ENCODE measurements around the gene AHDC1. TPM values are rescaled to one million over a fixed set of nuclear protein-coding genes. Genes with fewer than 3 reads are reported as not detected.

The AHDC1 gene
- total and polyA plus RNA-seq, 8 donors: 5.8 to 95.0 (median 19.7) TPM

DNA sequence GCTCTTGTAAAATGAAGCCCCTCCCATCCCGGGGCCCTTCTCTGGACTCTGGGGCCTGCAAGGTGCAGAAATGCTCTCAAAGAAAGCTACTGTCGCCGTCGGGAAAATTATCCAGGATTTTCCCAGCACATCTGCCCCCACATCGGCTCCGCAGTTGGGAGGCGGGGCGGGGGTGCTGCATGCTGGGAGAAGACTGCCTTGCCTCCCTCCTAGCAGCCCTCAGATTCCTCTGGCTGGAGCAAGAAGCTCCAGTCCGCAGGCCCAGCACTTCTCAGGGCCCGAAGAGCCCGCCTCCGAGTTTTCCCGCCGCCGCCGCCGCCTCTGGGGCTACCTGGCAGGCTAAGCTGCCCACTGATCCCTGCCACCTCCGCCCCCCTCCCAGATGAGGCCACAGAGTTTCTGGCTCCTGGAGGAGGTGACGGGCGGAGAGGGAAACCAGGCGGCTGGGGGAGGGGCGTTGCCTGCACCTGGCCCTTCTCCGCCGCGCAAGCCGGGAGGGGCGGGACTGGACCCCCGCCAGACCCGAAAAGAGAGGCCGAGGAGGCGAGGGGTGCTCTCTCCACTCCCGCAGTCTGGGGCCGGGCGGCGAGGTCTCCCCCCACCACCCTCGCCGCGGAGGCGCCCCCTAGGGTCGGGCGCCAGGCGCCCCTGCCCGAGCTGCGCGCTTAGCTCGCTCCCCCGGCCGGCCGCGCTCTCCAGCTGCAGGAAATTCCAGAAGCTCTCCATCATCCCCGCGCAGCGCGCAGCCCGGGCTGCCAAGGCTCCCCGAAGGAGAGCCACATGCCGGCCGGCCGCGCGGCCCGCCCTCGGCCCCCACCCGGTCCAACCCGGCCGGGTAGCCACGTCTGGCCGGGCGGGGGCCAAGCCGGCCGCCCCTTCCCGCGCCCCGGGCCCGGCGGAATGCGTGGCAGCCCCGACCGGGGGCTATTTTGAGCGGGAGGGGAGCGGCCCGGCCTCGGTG lies 28.8 kb downstream of the AHDC1 start:
- Histone ChIP-seq H3K36me3 (no peaks in the 10 kb centered on the region), H3K27me3 (peaks cover 0 to 10% (median 0%) of the 10 kb centered on the region in 3 donors), H3K4me3 (peak overlapping the region; percentile 41 to 54 (median 50)), H3K4me1 (peaks cover 79 to 88% (median 84%) of the 10 kb centered on the region in 4 donors), H3K27ac (peak overlapping the region; percentile 85 to 97 (median 95)), H3K9me3 (no peaks in the 10 kb centered on the region)
- DNase-seq: peak; percentile 84 to 94
- intact Hi-C loops (cut with DNase I; ENCODE audit: low total_unique reads): no loop called here
- TF ChIP-seq, protein P1, sequence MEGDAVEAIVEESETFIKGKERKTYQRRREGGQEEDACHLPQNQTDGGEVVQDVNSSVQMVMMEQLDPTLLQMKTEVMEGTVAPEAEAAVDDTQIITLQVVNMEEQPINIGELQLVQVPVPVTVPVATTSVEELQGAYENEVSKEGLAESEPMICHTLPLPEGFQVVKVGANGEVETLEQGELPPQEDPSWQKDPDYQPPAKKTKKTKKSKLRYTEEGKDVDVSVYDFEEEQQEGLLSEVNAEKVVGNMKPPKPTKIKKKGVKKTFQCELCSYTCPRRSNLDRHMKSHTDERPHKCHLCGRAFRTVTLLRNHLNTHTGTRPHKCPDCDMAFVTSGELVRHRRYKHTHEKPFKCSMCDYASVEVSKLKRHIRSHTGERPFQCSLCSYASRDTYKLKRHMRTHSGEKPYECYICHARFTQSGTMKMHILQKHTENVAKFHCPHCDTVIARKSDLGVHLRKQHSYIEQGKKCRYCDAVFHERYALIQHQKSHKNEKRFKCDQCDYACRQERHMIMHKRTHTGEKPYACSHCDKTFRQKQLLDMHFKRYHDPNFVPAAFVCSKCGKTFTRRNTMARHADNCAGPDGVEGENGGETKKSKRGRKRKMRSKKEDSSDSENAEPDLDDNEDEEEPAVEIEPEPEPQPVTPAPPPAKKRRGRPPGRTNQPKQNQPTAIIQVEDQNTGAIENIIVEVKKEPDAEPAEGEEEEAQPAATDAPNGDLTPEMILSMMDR (IDR thresholded peaks at IDR 0.05): peak in 2 of 7 experiments; percentile 6 to 13
- TF ChIP-seq POLR2AphosphoS5 (IDR thresholded peaks at IDR 0.05): peak in 2 of 3 donors; percentile 36 to 38
- no peak for TF ChIP-seq POLR2A (IDR thresholded peaks at IDR 0.05)
- WGBS, 5 donors: 5 to 26% (median 6%) methylated on average over 18 to 83 of the region's 83 CpGs

DNA sequence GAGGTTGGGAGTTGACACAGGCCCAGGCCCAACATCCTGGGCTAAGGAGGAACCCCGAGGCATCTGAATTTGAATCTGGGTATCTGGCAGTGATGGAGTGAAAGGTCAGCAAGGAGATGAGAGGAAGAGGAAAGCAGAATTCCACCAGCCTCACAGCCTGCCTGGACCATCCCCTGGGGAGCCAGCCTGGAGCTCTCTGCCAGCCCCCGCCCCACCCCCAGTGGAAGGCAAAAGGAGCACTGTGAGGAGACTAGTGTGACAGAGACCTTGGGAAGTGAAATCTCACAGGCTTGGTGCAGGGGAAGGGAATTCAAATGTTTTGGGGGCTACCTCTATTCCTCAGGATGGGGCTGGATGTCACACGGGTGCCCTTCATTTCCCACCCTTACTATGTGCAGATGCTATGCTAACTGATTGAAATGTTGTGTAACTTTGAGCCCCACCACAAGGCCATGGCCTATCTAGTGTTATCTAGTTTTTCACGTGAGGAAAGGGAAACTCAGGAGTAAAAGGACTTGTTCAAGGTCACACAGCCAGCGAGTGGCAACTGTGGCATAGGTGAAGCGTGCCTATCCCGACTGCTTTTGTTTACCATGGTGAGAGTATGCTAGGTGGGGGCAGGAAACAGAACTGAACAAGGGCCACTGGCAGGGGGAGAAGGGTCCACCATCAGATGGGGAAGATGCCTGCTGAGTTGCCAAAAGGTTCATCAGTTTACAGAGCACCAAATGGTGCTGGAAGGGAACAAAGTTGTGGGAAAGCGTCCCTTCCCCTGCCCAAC lies 29.8 kb downstream of the AHDC1 start:
- peak in 1 of 2 donors; percentile 54 for DNase-seq
- Histone ChIP-seq H3K27ac (peak overlapping the region; percentile 85 to 97 (median 95)), H3K9me3 (no peaks in the 10 kb centered on the region), H3K27me3 (peaks cover 0 to 10% (median 0%) of the 10 kb centered on the region in 3 donors), H3K36me3 (no peaks in the 10 kb centered on the region), H3K4me3 (peak overlapping the region in 1 of 4 donors; percentile 49), H3K4me1 (peaks cover 89 to 97% (median 91%) of the 10 kb centered on the region in 4 donors)
- intact Hi-C loops (cut with DNase I; ENCODE audit: low total_unique reads): no loop called here
- WGBS, 5 donors: 51 to 65% (median 57%) methylated on average over 8 of the region's 8 CpGs
- TF ChIP-seq POLR2A (IDR thresholded peaks at IDR 0.05): no peak
- peak in 1 of 3 donors; percentile 38 for TF ChIP-seq POLR2AphosphoS5 (IDR thresholded peaks at IDR 0.05)

DNA sequence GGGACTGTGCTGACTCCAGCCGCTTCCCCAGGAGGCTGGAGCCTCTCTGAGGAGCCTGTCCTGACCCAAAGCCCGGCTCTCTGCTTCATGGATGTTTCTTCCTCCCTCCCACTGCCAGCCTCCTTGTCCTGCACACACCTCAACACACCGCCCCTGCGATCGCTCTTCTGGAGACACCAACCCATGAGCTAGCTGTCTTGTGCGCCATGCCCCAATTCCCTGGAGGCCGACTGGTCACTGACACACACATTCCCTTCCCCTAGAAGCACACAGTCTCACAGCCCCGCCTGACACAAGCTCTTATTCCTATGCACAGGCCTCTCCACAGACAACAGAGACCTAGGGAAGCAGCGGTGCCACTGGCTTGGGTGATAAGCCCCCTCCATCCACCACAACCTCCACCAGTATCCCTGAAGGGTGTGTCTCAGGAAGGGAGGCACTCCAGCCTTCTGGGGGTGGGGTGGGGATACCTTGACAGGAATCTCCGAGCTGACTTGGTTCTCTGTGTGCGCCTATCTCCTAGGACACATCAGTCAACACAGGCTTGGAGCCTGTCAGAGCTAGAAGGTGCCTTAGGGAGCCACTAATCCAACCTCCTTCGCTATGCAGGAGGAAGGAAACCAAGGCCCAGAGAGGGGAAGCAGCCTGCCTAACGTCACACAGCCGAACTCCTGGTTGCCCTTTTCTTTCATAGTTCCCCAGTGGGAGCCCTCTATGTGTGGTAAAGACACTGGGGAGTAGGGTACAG lies 31.1 kb downstream of the AHDC1 start:
- H3K4me1 ChIP-seq: peaks cover 97 to 100% (median 98%) of the 10 kb centered on the region in 4 donors
- peak overlapping the region in 1 of 4 donors; percentile 6 for H3K4me3 ChIP-seq
- intact Hi-C loops (cut with DNase I; ENCODE audit: low total_unique reads): no loop called here

DNA sequence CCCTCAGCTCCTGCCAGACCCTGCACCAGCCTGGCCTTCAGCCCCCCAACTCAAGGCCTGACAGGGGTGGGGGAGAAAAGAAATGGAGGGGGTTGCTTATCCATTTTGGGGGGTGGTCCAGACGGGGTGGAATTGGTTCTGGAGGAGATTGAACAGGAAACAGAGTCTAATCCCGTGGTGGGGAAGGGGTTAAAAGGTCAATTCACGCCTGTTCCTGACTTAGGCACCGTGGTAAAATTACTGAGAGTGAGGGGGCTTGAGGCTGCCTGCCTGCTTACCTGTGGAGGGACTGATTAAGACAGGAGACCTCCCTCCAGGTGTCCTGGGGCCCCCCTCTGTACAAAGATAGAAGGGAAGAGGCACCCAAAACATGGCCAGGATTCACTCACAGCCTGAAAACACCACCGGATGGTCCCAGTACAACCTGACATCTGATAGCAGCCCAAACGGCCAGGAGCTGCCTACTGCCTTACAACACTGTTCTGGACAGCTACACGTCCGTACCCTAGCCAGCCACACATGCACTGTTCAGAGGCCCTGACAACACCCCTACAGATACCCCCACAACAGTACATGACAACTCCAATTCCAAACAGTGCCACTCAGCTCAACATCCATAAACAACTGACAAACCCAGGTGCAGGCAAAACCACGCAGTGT lies 31.8 kb downstream of the AHDC1 start:
- H3K4me1 ChIP-seq: peaks cover 97 to 100% (median 99%) of the 10 kb centered on the region in 4 donors
- H3K36me3 ChIP-seq: no peaks in the 10 kb centered on the region
- H3K27ac ChIP-seq: peak overlapping the region; percentile 46 to 97 (median 95)
- DNase-seq: no peak
- no peaks in the 10 kb centered on the region for H3K9me3 ChIP-seq
- peak overlapping the region in 2 of 4 donors; percentile 6 for H3K4me3 ChIP-seq
- 23 to 32% (median 32%) methylated on average over 9 of the region's 9 CpGs for WGBS, 5 donors
- peaks cover 0 to 10% (median 0%) of the 10 kb centered on the region in 3 donors for H3K27me3 ChIP-seq
- no peak for TF ChIP-seq POLR2AphosphoS5 (IDR thresholded peaks at IDR 0.05)
- no peak for TF ChIP-seq POLR2A (IDR thresholded peaks at IDR 0.05)
- TF ChIP-seq, protein P1 (IDR thresholded peaks at IDR 0.05): no peak
- TF ChIP-seq EP300 (IDR thresholded peaks at IDR 0.05): no peak
- intact Hi-C loops (cut with DNase I; ENCODE audit: low total_unique reads): no loop called here

More for the DNA sequence above, 31.1 kb downstream of the AHDC1 start:
- DNase-seq: no peak
- Histone ChIP-seq H3K9me3 (no peaks in the 10 kb centered on the region), H3K27me3 (peaks cover 0 to 10% (median 0%) of the 10 kb centered on the region in 3 donors), H3K27ac (peak overlapping the region; percentile 12 to 97 (median 95)), H3K36me3 (no peaks in the 10 kb centered on the region)
- TF ChIP-seq EP300 (IDR thresholded peaks at IDR 0.05) (no peak), POLR2A (IDR thresholded peaks at IDR 0.05) (no peak), POLR2AphosphoS5 (IDR thresholded peaks at IDR 0.05) (no peak)
- TF ChIP-seq, protein P1 (IDR thresholded peaks at IDR 0.05): no peak
- WGBS, 5 donors: 68 to 82% (median 75%) methylated on average over 14 of the region's 14 CpGs

All from stomach (tissue), 9 donors.